Epithelial cell of proximal tubule (primary cell): Measurements from ENCODE around the gene HMGA1. TPM values are rescaled to one million over a fixed set of nuclear protein-coding genes. Genes with fewer than 3 reads are reported as not detected.

Experiments
- DNase-seq: peaks from one replicate; pipeline ENCODE4 v3.0.0-alpha.2; 2011; ENCODE audit warnings: low read depth
- H3K4me3 ChIP-seq: 2 replicates; pipeline ENCODE4 v1.5.1; 2011; ENCODE audit warnings: low read depth, mild to moderate bottlenecking, low read length
- total RNA-seq: library from RNA; depleted of rRNA; stranded (reverse); fragments of >200 nt; gene quantifications from 2 replicates; pipeline ENCODE4 v1.2.3, GENCODE V29; 2015
- TF ChIP-seq, protein P1 (sequence below): conservative IDR thresholded peaks from 2 replicates; pipeline ENCODE4 v1.5.1; 2012; ENCODE audit warnings: low read depth, mild to moderate bottlenecking, low read length

The HMGA1 gene
- total RNA-seq, 1 donor from 2014 or later = 949 TPM

- TF ChIP-seq, protein P1, sequence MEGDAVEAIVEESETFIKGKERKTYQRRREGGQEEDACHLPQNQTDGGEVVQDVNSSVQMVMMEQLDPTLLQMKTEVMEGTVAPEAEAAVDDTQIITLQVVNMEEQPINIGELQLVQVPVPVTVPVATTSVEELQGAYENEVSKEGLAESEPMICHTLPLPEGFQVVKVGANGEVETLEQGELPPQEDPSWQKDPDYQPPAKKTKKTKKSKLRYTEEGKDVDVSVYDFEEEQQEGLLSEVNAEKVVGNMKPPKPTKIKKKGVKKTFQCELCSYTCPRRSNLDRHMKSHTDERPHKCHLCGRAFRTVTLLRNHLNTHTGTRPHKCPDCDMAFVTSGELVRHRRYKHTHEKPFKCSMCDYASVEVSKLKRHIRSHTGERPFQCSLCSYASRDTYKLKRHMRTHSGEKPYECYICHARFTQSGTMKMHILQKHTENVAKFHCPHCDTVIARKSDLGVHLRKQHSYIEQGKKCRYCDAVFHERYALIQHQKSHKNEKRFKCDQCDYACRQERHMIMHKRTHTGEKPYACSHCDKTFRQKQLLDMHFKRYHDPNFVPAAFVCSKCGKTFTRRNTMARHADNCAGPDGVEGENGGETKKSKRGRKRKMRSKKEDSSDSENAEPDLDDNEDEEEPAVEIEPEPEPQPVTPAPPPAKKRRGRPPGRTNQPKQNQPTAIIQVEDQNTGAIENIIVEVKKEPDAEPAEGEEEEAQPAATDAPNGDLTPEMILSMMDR = no peak
- no peak for DNase-seq
- no peak overlapping the region for H3K4me3 ChIP-seq
These were observed 43.5 kb downstream of the HMGA1 start for GRCh38 chr6:34280216-34280615.

GRCh38 chr6:34281702-34282334 lies 45.1 kb downstream of the HMGA1 start:
- TF ChIP-seq, protein P1 = no peak
- H3K4me3 ChIP-seq = no peak overlapping the region
- DNase-seq = no peak

GRCh38 chr6:34284563-34285447 lies 48.1 kb downstream of the HMGA1 start:
- H3K4me3 ChIP-seq = no peak overlapping the region
- TF ChIP-seq, protein P1 = no peak
- DNase-seq = no peak

DNA sequence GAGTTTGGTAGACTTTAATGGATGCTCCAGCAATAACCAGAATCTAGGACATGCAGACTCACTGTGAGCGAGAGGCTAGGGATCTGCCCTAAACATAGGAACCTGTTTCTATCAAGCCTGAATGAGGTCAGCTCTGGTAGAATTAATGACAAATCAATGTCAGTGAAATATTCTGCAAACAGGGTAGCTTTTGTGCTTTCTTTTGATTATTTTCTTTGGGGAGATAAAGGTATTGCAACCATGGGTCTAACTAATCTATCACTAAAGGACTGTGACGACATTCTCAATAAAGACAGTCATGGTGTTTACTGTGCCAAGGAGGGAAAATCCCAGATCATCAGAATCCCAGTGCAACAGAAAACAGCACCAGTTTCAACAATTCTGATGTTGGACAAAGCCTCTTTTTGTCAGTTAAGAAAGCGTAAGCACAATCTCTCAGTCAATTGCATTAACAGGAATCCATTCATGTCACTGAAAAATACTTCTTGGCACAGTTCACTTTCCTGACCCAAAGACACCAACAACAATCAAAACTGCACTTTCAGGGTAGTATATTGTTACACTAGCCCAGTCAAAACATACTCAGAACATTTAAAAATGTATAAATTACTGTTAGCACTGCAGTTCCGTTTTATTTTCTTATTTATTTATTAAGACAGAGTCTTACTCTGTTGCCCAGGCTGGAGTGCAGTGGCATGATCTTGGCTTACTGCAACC lies 48.9 kb downstream of the HMGA1 start:
- DNase-seq = no peak
- TF ChIP-seq, protein P1 = no peak
- H3K4me3 ChIP-seq = no peak overlapping the region

- H3K4me3 ChIP-seq = no peak overlapping the region
- DNase-seq = no peak
- TF ChIP-seq, protein P1 = no peak
These were observed 51.9 kb downstream of the HMGA1 start for GRCh38 chr6:34288581-34288980.

DNA sequence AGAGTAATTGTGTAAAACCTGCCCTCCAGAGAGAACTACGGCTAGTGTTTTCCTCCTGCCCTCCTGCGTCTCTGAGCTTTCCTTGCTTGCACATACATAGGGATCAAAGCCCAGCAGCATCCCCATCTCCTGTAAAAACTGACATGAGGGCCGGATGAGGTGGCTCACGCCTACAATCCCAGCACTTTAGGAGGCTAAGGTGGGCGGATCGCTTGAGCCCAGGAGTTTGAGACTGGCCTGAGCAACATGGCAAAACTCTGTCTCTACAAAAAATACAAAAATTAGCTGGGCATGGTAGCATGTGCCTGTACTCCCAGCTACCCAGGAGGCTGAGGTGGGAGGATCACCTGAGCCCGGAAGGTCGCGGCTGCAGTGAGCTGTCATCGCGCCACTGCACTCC lies 52.5 kb downstream of the HMGA1 start:
- no peak for DNase-seq
- TF ChIP-seq, protein P1 = no peak
- H3K4me3 ChIP-seq = no peak overlapping the region
